B cell (primary cell): ENCODE data around the gene ABCA7. TPM values are rescaled to one million over a fixed set of nuclear protein-coding genes. Genes with fewer than 3 reads are reported as not detected.

Source experiments
- ATAC-seq: fragments of 200-7000 bp; cut with Tn5 transposase; one replicate; pipeline ENCODE4 v1.10.0; 2021; ENCODE audit warnings: low read depth, mild to moderate bottlenecking, moderate number of reproducible peaks, moderate library complexity
- CTCF ChIA-PET: fragments of 350-600 bp; sonication (Branson Sonifier 250); formaldehyde crosslinking; loops from one replicate; lab custom pipeline; 2021; ENCODE audit warnings: antibody characterized with exemption, inconsistent platforms; lab: Charles Lee
- POLR2A ChIA-PET: fragments of 350-600 bp; sonication (Branson Sonifier 250); formaldehyde crosslinking; loops from one replicate; lab custom pipeline; 2021; ENCODE audit warnings: antibody characterized with exemption; lab: Charles Lee
- DNase-seq: peaks from one replicate; pipeline ENCODE4 v3.0.0; 2013
- H2AFZ ChIP-seq: 2 replicates; pipeline ENCODE4 v1.6.1; 2012; ENCODE audit warnings: mild to moderate bottlenecking, low read depth, low read length; ENCODE audit not compliant: insufficient read depth, poor library complexity, severe bottlenecking
- H3K27ac ChIP-seq, 2 donors: 1 replicate in 1 of 2; 2 replicates in 1 of 2; pipeline ENCODE4 v1.5.1; 2012 to 2013; ENCODE audit warnings: low read length in 2 of 2, mild to moderate bottlenecking in 2 of 2, moderate library complexity in 1 of 2
- H3K27me3 ChIP-seq, 4 experiments: fragments of 200-600 bp in 1 of 4; sonication (generic) in 1 of 4; replicated peaks in 1 of 4; 1 replicate in 2 of 4; 2 replicates in 2 of 4; pipeline versions ENCODE4 v1.6.1 to v1.7.0; 2013 to 2016; ENCODE audit warnings: low read length in 3 of 4, mild to moderate bottlenecking in 2 of 4, mixed read lengths in 1 of 4, moderate library complexity in 1 of 4; ENCODE audit not compliant: insufficient read depth in 4 of 4, control insufficient read depth in 3 of 4; ENCODE audit errors: control extremely low read depth in 1 of 4
- H3K36me3 ChIP-seq, 2 experiments: replicated peaks in 1 of 2; 1 replicate in 1 of 2; 2 replicates in 1 of 2; pipeline versions ENCODE4 v1.6.1 to v1.7.1; 2013; ENCODE audit warnings: low read length in 1 of 2; ENCODE audit not compliant: insufficient read depth in 2 of 2, control insufficient read depth in 1 of 2; ENCODE audit errors: control extremely low read depth in 1 of 2, extremely low read depth in 1 of 2
- H3K4me1 ChIP-seq, 2 donors: fragments of 200-600 bp in 1 of 2; sonication (generic) in 1 of 2; 1 replicate in 1 of 2; 2 replicates in 1 of 2; pipeline versions ENCODE4 v1.5.1 to v1.6.1; 2013 to 2017; ENCODE audit warnings: low read length in 2 of 2; ENCODE audit not compliant: control insufficient read depth in 2 of 2, insufficient read depth in 2 of 2
- H3K4me2 ChIP-seq: replicated peaks from 2 replicates; pipeline ENCODE3; 2012; ENCODE audit warnings: mild to moderate bottlenecking, low read depth, low read length; ENCODE audit not compliant: poor library complexity, severe bottlenecking
- H3K4me3 ChIP-seq, 5 experiments: fragments of 200-600 bp in 1 of 5; sonication (generic) in 1 of 5; 1 replicate in 3 of 5; 2 replicates in 2 of 5; pipeline versions ENCODE4 v1.5.1 to v1.7.0; 2011 to 2016; ENCODE audit warnings: low read length in 4 of 5, mild to moderate bottlenecking in 4 of 5, low read depth in 2 of 5, control low read depth in 1 of 5, moderate library complexity in 1 of 5; ENCODE audit not compliant: insufficient read depth in 1 of 5; ENCODE audit errors: control extremely low read depth in 1 of 5, extremely low read depth in 1 of 5
- H3K79me2 ChIP-seq: fragments of 200-600 bp; sonication (generic); one replicate; pipeline ENCODE4 v1.6.0; 2016; ENCODE audit warnings: low read length; ENCODE audit not compliant: control insufficient read depth, insufficient read depth
- H3K9ac ChIP-seq: fragments of 200-600 bp; sonication (generic); 2 replicates; pipeline ENCODE4 v1.6.1; 2017; ENCODE audit warnings: mild to moderate bottlenecking, low read length, moderate library complexity
- H3K9me3 ChIP-seq, 3 donors: one replicate each; pipeline versions ENCODE4 v1.6.1 to v1.7.1; 2013; ENCODE audit warnings: low read length in 2 of 3; ENCODE audit not compliant: control insufficient read depth in 2 of 3, insufficient read depth in 1 of 3; ENCODE audit errors: control extremely low read depth in 1 of 3
- H4K20me1 ChIP-seq: 2 replicates; pipeline ENCODE4 v1.6.0; 2012; ENCODE audit warnings: mild to moderate bottlenecking, low read length; ENCODE audit not compliant: insufficient read depth, control insufficient read depth, poor library complexity, severe bottlenecking
- H3K27ac Mint-ChIP-seq: one replicate; pipeline ENCODE4 v1.8.0; 2021; ENCODE audit warnings: mixed read lengths
- H3K27me3 Mint-ChIP-seq: one replicate; pipeline ENCODE4 v1.8.0; 2021; ENCODE audit warnings: mixed read lengths
- H3K4me1 Mint-ChIP-seq: one replicate; pipeline ENCODE4 v1.8.0; 2021; ENCODE audit warnings: mixed read lengths
- H3K4me3 Mint-ChIP-seq: one replicate; pipeline ENCODE4 v1.8.0; 2021; ENCODE audit warnings: mixed read lengths
- H3K9me3 Mint-ChIP-seq: one replicate; pipeline ENCODE4 v1.8.0; 2022; ENCODE audit warnings: mixed read lengths; ENCODE audit not compliant: insufficient read depth
- EZH2 ChIP-seq: IDR thresholded peaks from 2 replicates; pipeline ENCODE4 v1.6.1; 2012; ENCODE audit warnings: borderline replicate concordance, low read depth, mild to moderate bottlenecking, moderate library complexity, low read length; ENCODE audit not compliant: insufficient read depth, poor library complexity, severe bottlenecking
- WGBS: methylation state at CpG from one replicate; pipeline ENCODE4 v1.1.5; 2013; ENCODE audit warnings: missing lambda C conversion rate; ENCODE audit not compliant: insufficient coverage; 5-methylcytosine and 5-hydroxymethylcytosine counted together
- intact Hi-C: fragments of 100-400 bp; cut with micrococcal nuclease; formaldehyde crosslinking; loops from one replicate; pipeline ENCODE4 v1.10.0; 2022
- polyA plus RNA-seq: library from polyadenylated mRNA; depleted of rRNA; stranded (reverse); fragments of >200 nt; gene quantifications from 2 replicates; pipeline ENCODE4 v1.2.3, GENCODE V29; 2012
- total RNA-seq, 2 donors: library from RNA; stranded (reverse); fragments of 120-200 nt in 1 of 2; gene quantifications; 1 replicate in 1 of 2; 2 replicates in 1 of 2; pipeline versions ENCODE4 v1.2.3 to v1.2.4, GENCODE V29; 2013 to 2022
- TF ChIP-seq, protein P1 (sequence below): fragments of 200-600 bp; IDR thresholded peaks from one replicate; pipeline ENCODE4 v1.8.0; 2022; ENCODE audit warnings: antibody characterized with exemption, mild to moderate bottlenecking

Gene ABCA7
- total and polyA plus RNA-seq, 2 donors (not counting 1 experiment from before 2014, with no cell fraction given) = 192 to 281 TPM

DNA sequence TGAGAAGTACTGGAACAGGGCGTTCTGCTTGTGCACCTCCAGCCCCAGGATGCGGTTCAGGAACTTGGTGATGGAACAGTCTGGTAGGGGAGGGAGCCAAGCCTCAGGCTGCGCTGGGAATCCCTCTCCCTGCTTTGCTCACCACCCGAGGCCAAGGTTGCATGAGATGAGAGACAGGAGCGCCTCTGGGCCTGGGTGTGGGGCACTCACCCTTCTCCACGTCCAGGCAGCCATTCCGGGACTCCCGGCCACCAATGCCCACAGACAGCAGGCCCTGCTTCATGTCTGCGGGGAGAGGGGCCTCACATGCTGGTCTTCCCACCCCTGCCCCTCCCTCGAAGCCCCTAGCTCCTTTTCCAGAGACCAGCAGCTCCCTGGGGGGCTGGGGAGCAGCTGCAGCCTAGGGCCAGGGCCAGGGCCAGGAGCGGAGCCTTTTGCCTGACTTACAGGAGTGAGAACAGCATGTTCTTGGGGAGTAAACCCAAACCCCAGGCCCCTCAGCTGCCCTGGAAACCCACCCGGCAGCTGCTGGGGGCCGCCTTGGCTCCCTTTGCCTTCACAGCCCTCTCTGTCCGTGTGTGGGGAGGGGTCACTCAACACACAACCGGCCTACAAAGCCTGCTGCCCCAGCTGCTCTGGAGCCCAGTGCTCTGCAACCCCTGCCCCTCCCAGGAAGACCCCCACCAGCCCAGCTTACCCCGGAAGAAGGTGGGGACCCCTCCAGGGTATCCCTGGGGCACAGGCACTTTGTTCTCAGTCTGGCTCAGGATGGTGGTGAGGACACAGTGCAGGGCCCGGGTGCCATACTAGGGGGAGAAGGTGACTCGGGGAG, 71.1 kb downstream of the ABCA7 start:
- DNase-seq = peak; percentile 40
- Mint-ChIP-seq H3K27me3 (no peaks in the 10 kb centered on the region), H3K4me1 (peaks cover 11% of the 10 kb centered on the region), H3K27ac (peak overlapping the region; percentile 56), H3K9me3 (no peaks in the 10 kb centered on the region), H3K4me3 (no peak overlapping the region)
- H3K36me3 ChIP-seq = peaks cover 0 to 49% of the 10 kb centered on the region in 2 experiments
- intact Hi-C loops = loop anchor here (5.0 kb wide), 1 partner anchor 81 kb away; no protein-coding TSS in a partner anchor
- no peak overlapping the region for H2AFZ ChIP-seq
- no peaks in the 10 kb centered on the region for H3K9me3 ChIP-seq
- peaks cover 6 to 31% of the 10 kb centered on the region in 2 donors for H3K4me1 ChIP-seq
- H4K20me1 ChIP-seq = peaks cover 43% of the 10 kb centered on the region
- ATAC-seq = no peak
- H3K9ac ChIP-seq = no peak overlapping the region
- H3K27ac ChIP-seq = no peak overlapping the region
- TF ChIP-seq, protein P1, sequence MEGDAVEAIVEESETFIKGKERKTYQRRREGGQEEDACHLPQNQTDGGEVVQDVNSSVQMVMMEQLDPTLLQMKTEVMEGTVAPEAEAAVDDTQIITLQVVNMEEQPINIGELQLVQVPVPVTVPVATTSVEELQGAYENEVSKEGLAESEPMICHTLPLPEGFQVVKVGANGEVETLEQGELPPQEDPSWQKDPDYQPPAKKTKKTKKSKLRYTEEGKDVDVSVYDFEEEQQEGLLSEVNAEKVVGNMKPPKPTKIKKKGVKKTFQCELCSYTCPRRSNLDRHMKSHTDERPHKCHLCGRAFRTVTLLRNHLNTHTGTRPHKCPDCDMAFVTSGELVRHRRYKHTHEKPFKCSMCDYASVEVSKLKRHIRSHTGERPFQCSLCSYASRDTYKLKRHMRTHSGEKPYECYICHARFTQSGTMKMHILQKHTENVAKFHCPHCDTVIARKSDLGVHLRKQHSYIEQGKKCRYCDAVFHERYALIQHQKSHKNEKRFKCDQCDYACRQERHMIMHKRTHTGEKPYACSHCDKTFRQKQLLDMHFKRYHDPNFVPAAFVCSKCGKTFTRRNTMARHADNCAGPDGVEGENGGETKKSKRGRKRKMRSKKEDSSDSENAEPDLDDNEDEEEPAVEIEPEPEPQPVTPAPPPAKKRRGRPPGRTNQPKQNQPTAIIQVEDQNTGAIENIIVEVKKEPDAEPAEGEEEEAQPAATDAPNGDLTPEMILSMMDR = no peak
- TF ChIP-seq EZH2 = no peak
- no peaks in the 10 kb centered on the region for H3K27me3 ChIP-seq
- 94% methylated on average over 14 of the region's 18 CpGs for whole genome bisulfite sequencing
- H3K79me2 ChIP-seq = peaks cover 15% of the 10 kb centered on the region
- ChIA-PET POLR2A (interaction anchor here (0.6 to 1.1 kb wide), 5 partner anchors 10 to 980 kb away, joined by 3 to 7 read pairs (median 5); no protein-coding TSS in a partner anchor), CTCF (interaction anchor here (3.9 kb wide), 1 partner anchor 82 kb away, joined by 62 read pairs; no protein-coding TSS in a partner anchor)
- no peak overlapping the region for H3K4me3 ChIP-seq
- no peak overlapping the region for H3K4me2 ChIP-seq
